A673 (cell line): ENCODE data around the gene PYGL. TPM values are rescaled to one million over a fixed set of nuclear protein-coding genes. Genes with fewer than 3 reads are reported as not detected.
"Not testable (repeated sequence)": the region's sequence is repeated elsewhere in the genome, so short reads cannot be mapped to it uniquely, and the experiment has no call there.

ENCODE experiments used
- BruUV-seq: library from RNA; stranded (reverse); fragments of 400-500 nt; replicated peaks from 2 replicates; lab custom pipeline; 2021; lab: Mats Ljungman, UMichigan
- CTCF ChIA-PET: fragments of 300-600 bp; sonication (Branson Sonifier 250); formaldehyde crosslinking; loops from one replicate; lab custom pipeline; 2022; ENCODE audit warnings: antibody characterized with exemption; lab: Charles Lee
- POLR2A ChIA-PET: fragments of 300-600 bp; sonication (Branson Sonifier 250); formaldehyde crosslinking; loops from one replicate; lab custom pipeline; 2022; ENCODE audit warnings: antibody characterized with exemption; ENCODE audit not compliant: low non-redundant PET; lab: Charles Lee
- DNase-seq: peaks from one replicate; pipeline ENCODE4 v3.0.0-alpha.2; 2015; ENCODE audit warnings: low spot score
- H3K27ac ChIP-seq: fragments of 200-600 bp; sonication (generic); 2 replicates; pipeline ENCODE4 v1.5.1; 2016; ENCODE audit warnings: mixed run types, low read depth, mild to moderate bottlenecking, mixed read lengths, antibody characterized with exemption, low read length; ENCODE audit not compliant: poor library complexity, severe bottlenecking
- H3K27me3 ChIP-seq: fragments of 200-600 bp; sonication (generic); replicated peaks from 2 replicates; pipeline ENCODE4 v1.6.1; 2017; ENCODE audit warnings: mixed run types, low read depth, mild to moderate bottlenecking, mixed read lengths, antibody characterized with exemption, low read length; ENCODE audit not compliant: insufficient read depth, poor library complexity
- H3K36me3 ChIP-seq: fragments of 200-600 bp; sonication (generic); 2 replicates; pipeline ENCODE4 v1.6.1; 2016; ENCODE audit warnings: mixed run types, mild to moderate bottlenecking, mixed read lengths, antibody characterized with exemption, low read length; ENCODE audit not compliant: insufficient read depth, poor library complexity, severe bottlenecking
- H3K4me1 ChIP-seq: fragments of 200-600 bp; sonication (generic); 2 replicates; pipeline ENCODE4 v1.6.1; 2017; ENCODE audit warnings: mixed run types, mild to moderate bottlenecking, mixed read lengths, antibody characterized with exemption, low read length; ENCODE audit not compliant: insufficient read depth, poor library complexity, severe bottlenecking
- H3K4me3 ChIP-seq: fragments of 200-600 bp; sonication (generic); 2 replicates; pipeline ENCODE4 v1.5.1; 2016; ENCODE audit warnings: low read depth, mixed run types, mild to moderate bottlenecking, mixed read lengths, low read length; ENCODE audit not compliant: poor library complexity, severe bottlenecking
- H3K9me3 ChIP-seq: fragments of 200-600 bp; sonication (generic); 2 replicates; pipeline ENCODE4 v1.6.1; 2016; ENCODE audit warnings: mixed run types, low read depth, mild to moderate bottlenecking, mixed read lengths, antibody characterized with exemption, low read length; ENCODE audit not compliant: poor library complexity, severe bottlenecking
- EZH2 ChIP-seq: fragments of 200-600 bp; sonication (generic); IDR thresholded peaks from 2 replicates; pipeline ENCODE4 v1.6.1; 2017; ENCODE audit warnings: borderline replicate concordance, low read depth, mild to moderate bottlenecking, mixed read lengths, antibody characterized with exemption, low read length; ENCODE audit not compliant: poor library complexity, severe bottlenecking
- intact Hi-C: fragments of 100-400 bp; cut with micrococcal nuclease; formaldehyde crosslinking; loops from one replicate; pipeline ENCODE4 v1.10.0; 2022; ENCODE audit not compliant: unreplicated experiment
- total RNA-seq: library from RNA; stranded (reverse); gene quantifications from 2 replicates; pipeline ENCODE4 v1.2.3, GENCODE V29; 2021
- TF ChIP-seq, protein P1 (sequence below): fragments of 300-800, 200-600 bp; sonication (generic); conservative IDR thresholded peaks from 2 replicates; pipeline ENCODE4 v1.5.1; 2017; ENCODE audit warnings: low read depth, mild to moderate bottlenecking, antibody characterized with exemption, low read length, moderate library complexity, mixed read lengths

Gene PYGL
- total RNA-seq, 1 experiment from 2014 or later: 14.2 TPM

DNA sequence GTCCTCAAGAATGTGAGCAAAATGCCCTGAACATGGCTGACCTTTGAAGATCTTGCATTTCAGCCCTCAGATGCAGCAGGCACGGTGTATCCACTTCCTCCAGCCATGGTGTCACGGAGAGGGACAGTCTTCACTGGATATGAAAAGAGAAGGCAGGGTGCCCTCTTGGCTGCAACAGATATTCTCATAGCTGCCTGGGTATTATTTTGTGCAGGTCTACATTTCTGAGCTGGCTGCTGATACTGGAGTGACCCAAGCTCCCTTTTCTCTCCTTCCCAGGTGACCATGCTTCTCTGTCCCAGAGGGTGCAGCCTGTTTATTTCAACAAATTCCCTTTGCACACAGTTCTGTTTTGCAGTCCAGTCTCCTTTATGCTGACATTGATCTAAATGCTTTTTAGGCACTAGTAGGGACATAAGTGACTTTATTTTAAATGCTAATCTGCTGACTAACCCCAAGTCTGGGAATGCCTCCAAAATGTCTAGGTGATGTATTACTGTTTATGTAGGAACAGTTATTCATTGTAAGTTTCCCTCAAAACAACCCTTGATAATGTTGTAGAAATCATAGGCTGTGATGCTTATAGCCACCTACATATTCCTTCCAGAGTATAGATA is 17.4 kb upstream of the PYGL start:
- BruUV-seq: no TSS peak

GRCh38 chr14:50957296-50957695 is 13.0 kb upstream of the PYGL start:
- no peak for TF ChIP-seq EZH2
- TF ChIP-seq, protein P1, sequence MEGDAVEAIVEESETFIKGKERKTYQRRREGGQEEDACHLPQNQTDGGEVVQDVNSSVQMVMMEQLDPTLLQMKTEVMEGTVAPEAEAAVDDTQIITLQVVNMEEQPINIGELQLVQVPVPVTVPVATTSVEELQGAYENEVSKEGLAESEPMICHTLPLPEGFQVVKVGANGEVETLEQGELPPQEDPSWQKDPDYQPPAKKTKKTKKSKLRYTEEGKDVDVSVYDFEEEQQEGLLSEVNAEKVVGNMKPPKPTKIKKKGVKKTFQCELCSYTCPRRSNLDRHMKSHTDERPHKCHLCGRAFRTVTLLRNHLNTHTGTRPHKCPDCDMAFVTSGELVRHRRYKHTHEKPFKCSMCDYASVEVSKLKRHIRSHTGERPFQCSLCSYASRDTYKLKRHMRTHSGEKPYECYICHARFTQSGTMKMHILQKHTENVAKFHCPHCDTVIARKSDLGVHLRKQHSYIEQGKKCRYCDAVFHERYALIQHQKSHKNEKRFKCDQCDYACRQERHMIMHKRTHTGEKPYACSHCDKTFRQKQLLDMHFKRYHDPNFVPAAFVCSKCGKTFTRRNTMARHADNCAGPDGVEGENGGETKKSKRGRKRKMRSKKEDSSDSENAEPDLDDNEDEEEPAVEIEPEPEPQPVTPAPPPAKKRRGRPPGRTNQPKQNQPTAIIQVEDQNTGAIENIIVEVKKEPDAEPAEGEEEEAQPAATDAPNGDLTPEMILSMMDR: no peak
- Histone ChIP-seq H3K27me3 (no peaks in the 10 kb centered on the region), H3K9me3 (no peaks in the 10 kb centered on the region), H3K27ac (no peak overlapping the region), H3K4me3 (no peak overlapping the region), H3K36me3 (no peaks in the 10 kb centered on the region), H3K4me1 (peaks cover 34% of the 10 kb centered on the region)
- ChIA-PET CTCF (interaction anchor here (1.6 kb wide), 1 partner anchor 261 kb away, joined by 5 read pairs; no protein-coding TSS in a partner anchor), POLR2A (interaction anchor here (0.7 to 0.9 kb wide), 2 partner anchors 12 to 138 kb away, joined by 4 to 7 read pairs; partner anchors contain the start of gene TRIM9)
- intact Hi-C loops: loop anchor here (5.0 to 10.0 kb wide), 3 partner anchors 138 to 820 kb away; partner anchors contain the start of gene TRIM9
- peak; percentile 83 for DNase-seq
- BruUV-seq: no TSS peak

More for the DNA sequence above, 17.4 kb upstream of the PYGL start:
- ChIA-PET CTCF (no interaction called here), POLR2A (interaction anchor here (1.1 kb wide), 1 partner anchor 16 kb away, joined by 3 read pairs; no protein-coding TSS in a partner anchor)
- Histone ChIP-seq H3K27me3 (no peaks in the 10 kb centered on the region), H3K4me3 (no peak overlapping the region), H3K27ac (peak overlapping the region; percentile 30), H3K36me3 (no peaks in the 10 kb centered on the region), H3K4me1 (peaks cover 31% of the 10 kb centered on the region), H3K9me3 (no peaks in the 10 kb centered on the region)
- no peak for TF ChIP-seq EZH2
- TF ChIP-seq, protein P1: no peak
- peak; percentile 83 for DNase-seq
- intact Hi-C loops: no loop called here

DNA sequence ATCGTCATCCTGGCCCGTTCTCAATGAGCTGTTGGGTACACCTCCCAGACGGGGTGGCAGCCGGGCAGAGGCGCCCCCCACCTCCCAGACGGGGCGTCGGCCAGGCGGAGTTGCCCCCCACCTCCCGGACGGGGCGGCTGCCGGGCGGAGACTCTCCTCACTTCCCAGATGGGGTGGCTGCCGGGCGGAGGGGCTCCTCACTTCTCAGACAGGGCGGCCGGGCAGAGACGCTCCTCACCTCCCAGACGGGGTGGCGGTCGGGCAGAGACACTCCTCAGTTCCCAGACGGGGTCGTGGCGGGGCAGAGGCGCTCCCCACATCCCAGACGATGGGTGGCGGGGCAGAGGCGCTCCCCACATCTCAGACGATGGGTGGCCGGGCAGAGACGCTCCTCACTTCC is 12.1 kb upstream of the PYGL start:
- intact Hi-C loops: loop anchor here (5.0 to 10.0 kb wide), 3 partner anchors 138 to 821 kb away; partner anchors contain the start of gene TRIM9
- POLR2A ChIA-PET, H3K4me3 ChIP-seq, H3K36me3 ChIP-seq, H3K9me3 ChIP-seq, H3K27ac ChIP-seq, DNase-seq, H3K27me3 ChIP-seq, BruUV-seq: not testable (repeated sequence)
- CTCF ChIA-PET: interaction anchor here (1.6 kb wide), 1 partner anchor 262 kb away, joined by 5 read pairs; no protein-coding TSS in a partner anchor
- peaks cover 25% of the 10 kb centered on the region for H3K4me1 ChIP-seq
